NCI-H128 (cell line): ENCODE data around the gene ROS1.

Experiments
- DNase-seq: peaks from one replicate; lab custom pipeline; 2025; ENCODE audit not compliant: unreplicated experiment; lab: John Stamatoyannopoulos, UW

The ROS1 gene

GRCh38 chr6:117441824-117442264, 16.1 kb upstream of the ROS1 start:
- DNase-seq = no peak

- DNase-seq = no peak
These were observed 15.2 kb upstream of the ROS1 start for GRCh38 chr6:117440706-117441525.

GRCh38 chr6:117432273-117432672, 6.5 kb upstream of the ROS1 start:
- DNase-seq = no peak

GRCh38 chr6:117423754-117424153, 2.0 kb downstream of the ROS1 start:
- no peak for DNase-seq

GRCh38 chr6:117418320-117418719, 7.4 kb downstream of the ROS1 start:
- no peak for DNase-seq

GRCh38 chr6:117417851-117418250, 7.9 kb downstream of the ROS1 start:
- no peak for DNase-seq

GRCh38 chr6:117414770-117415169, 11.0 kb downstream of the ROS1 start:
- DNase-seq = no peak

GRCh38 chr6:117411474-117411873, 14.3 kb downstream of the ROS1 start:
- no peak for DNase-seq

- no peak for DNase-seq
These were observed 15.9 kb downstream of the ROS1 start for GRCh38 chr6:117409863-117410262.

GRCh38 chr6:117409420-117409819, 16.3 kb downstream of the ROS1 start:
- DNase-seq = no peak

- no peak for DNase-seq
These were observed 21.2 kb downstream of the ROS1 start for GRCh38 chr6:117404548-117404947.

- no peak for DNase-seq
These were observed 23.9 kb downstream of the ROS1 start for GRCh38 chr6:117401799-117402198.

GRCh38 chr6:117399924-117400323, 25.8 kb downstream of the ROS1 start:
- no peak for DNase-seq

- no peak for DNase-seq
These were observed 26.6 kb downstream of the ROS1 start for GRCh38 chr6:117399126-117399525.

- no peak for DNase-seq
These were observed 28.1 kb downstream of the ROS1 start for GRCh38 chr6:117397536-117398227.

GRCh38 chr6:117396228-117396627, 29.5 kb downstream of the ROS1 start:
- no peak for DNase-seq

GRCh38 chr6:117395164-117395563, 30.6 kb downstream of the ROS1 start:
- no peak for DNase-seq

GRCh38 chr6:117393045-117393444, 32.7 kb downstream of the ROS1 start:
- no peak for DNase-seq

- no peak for DNase-seq
These were observed 33.7 kb downstream of the ROS1 start for GRCh38 chr6:117391874-117392583.

GRCh38 chr6:117389227-117390057, 36.3 kb downstream of the ROS1 start:
- DNase-seq = no peak

GRCh38 chr6:117387454-117387974, 38.2 kb downstream of the ROS1 start:
- DNase-seq = no peak
